Measurements from ENCODE around the gene DUSP6. TPM values are rescaled to one million over a fixed set of nuclear protein-coding genes. Genes with fewer than 3 reads are reported as not detected.
A peak's percentile ranks its signal among the peaks of the same experiment; 100 is the strongest.

Gene DUSP6
- polyA plus RNA-seq, 2 of the 4 experiments (the other 2 are of a cell fraction): 3.8 to 27.0 TPM

GRCh38 chr12:89354612-89355067 is 2.3 kb upstream of the DUSP6 start:
- DNase-seq (ENCODE audit: low read depth in 1 of 2, low spot score in 1 of 2): peak in 1 of 2 experiments; percentile 40
- CTCF ChIA-PET: interaction anchor here (0.7 to 0.9 kb wide), 2 partner anchors 45 to 104 kb away, joined by 3 read pairs; no protein-coding TSS in a partner anchor
- H3K4me2 ChIP-seq: peak overlapping the region; percentile 82
- 59% methylated on average over 17 of the region's 17 CpGs for WGBS (ENCODE audit: missing lambda C conversion rate)
- TF ChIP-seq FOSB (CRISPR knock-in tag; IDR thresholded peaks at IDR 0.05) (peak; percentile 51; the same call in 1 of the 2 replicates), FOXS1 (CRISPR knock-in tag; IDR thresholded peaks at IDR 0.05) (no peak)
- no peak for FAIRE-seq
- peaks cover 30% of the 10 kb centered on the region for H3K4me1 ChIP-seq
- POLR2A ChIA-PET: interaction anchor here (0.6 to 3.9 kb wide), 7 partner anchors 13 to 219 kb away, joined by 3 to 42 read pairs (median 4); no protein-coding TSS in a partner anchor
- H3K4me3 ChIP-seq: peak overlapping the region; percentile 70
- H3K9me3 ChIP-seq: no peaks in the 10 kb centered on the region
- no peak for ATAC-seq
- peak overlapping the region; percentile 98 to 99 for H3K27ac ChIP-seq

GRCh38 chr12:89353823-89354611 is 1.7 kb upstream of the DUSP6 start:
- FAIRE-seq (no peak), ATAC-seq (peak; percentile 31 to 52), DNase-seq (ENCODE audit: low read depth in 1 of 2, low spot score in 1 of 2) (peak; percentile 75 to 81)
- TF ChIP-seq TP53 (CRISPR knock-in tag; IDR thresholded peaks at IDR 0.05) (peak; percentile 68; the same call in 1 of the 2 replicates), SMC3 (IDR thresholded peaks at IDR 0.05) (peak; percentile 12; the same call in 1 of the 3 replicates), POLR2A (IDR thresholded peaks at IDR 0.05; ENCODE audit: low read length) (peak; percentile 28), ZFP36 (IDR thresholded peaks at IDR 0.05; ENCODE audit: borderline replicate concordance, partially characterized antibody) (peak; percentile 10), PBX3 (IDR thresholded peaks at IDR 0.05) (no peak), MYC (IDR thresholded peaks at IDR 0.05; ENCODE audit: borderline replicate concordance, low read length) (peak; percentile 43; the same call in 1 of the 2 replicates), CBX2 (IDR thresholded peaks at IDR 0.05; ENCODE audit: borderline replicate concordance, low read depth) (no peak), JUN (IDR thresholded peaks at IDR 0.05) (peak in 1 of 2 experiments; percentile 63; a peak in 3 of 5 replicates), HES2 (IDR thresholded peaks at IDR 0.05) (no peak), RAD21 (conservative IDR thresholded peaks at IDR 0.05 in 1 of 2, IDR thresholded peaks at IDR 0.05 in 1 of 2) (0 out of 5 replicates have a peak, but pooled peaks of 1 of the 2 experiments have one; percentile 17), HMGXB4 (CRISPR knock-in tag; IDR thresholded peaks at IDR 0.05; ENCODE audit: borderline replicate concordance) (0 out of 2 replicates have a peak, but pooled peaks have one; percentile 31), MAX (IDR thresholded peaks at IDR 0.05) (no peak; the same call in 1 of the 2 replicates), ESRRA (IDR thresholded peaks at IDR 0.05; ENCODE audit: borderline replicate concordance, low read length) (no peak), BCL3 (IDR thresholded peaks at IDR 0.05) (no peak), E2F6 (IDR thresholded peaks at IDR 0.05; ENCODE audit: borderline replicate concordance, low read depth) (0 out of 2 replicates have a peak, but pooled peaks have one; percentile 39), SREBF2 (IDR thresholded peaks at IDR 0.05) (no peak), RCOR1 (IDR thresholded peaks at IDR 0.05; ENCODE audit: low read depth, low read length) (no peak), TFCP2L1 (CRISPR knock-in tag; IDR thresholded peaks at IDR 0.05) (no peak), CHD4 (IDR thresholded peaks at IDR 0.05; ENCODE audit: borderline replicate concordance) (no peak), JUNB (IDR thresholded peaks at IDR 0.05) (no peak), KDM5A (IDR thresholded peaks at IDR 0.05) (no peak), CHD2 (IDR thresholded peaks at IDR 0.05; ENCODE audit: low read length, partially characterized antibody) (peak; percentile 42), HOXB5 (CRISPR knock-in tag; IDR thresholded peaks at IDR 0.05) (0 out of 2 replicates have a peak, but pooled peaks have one; percentile 43), PHF8 (IDR thresholded peaks at IDR 0.05; ENCODE audit: borderline replicate concordance, low read depth) (peak; percentile 42; the same call in 1 of the 2 replicates), ZC3H11A (IDR thresholded peaks at IDR 0.05) (no peak), NR3C1 (IDR thresholded peaks at IDR 0.05) (no peak)
- H3K4me1 ChIP-seq: peaks cover 30% of the 10 kb centered on the region
- H3K9me3 ChIP-seq: no peaks in the 10 kb centered on the region
- POLR2A ChIA-PET: interaction anchor here (0.6 to 3.9 kb wide), 14 partner anchors 14 to 335 kb away, joined by 3 to 42 read pairs (median 4); no protein-coding TSS in a partner anchor
- 2% methylated on average over 40 of the region's 74 CpGs for WGBS (ENCODE audit: missing lambda C conversion rate)
- CTCF ChIA-PET: interaction anchor here (0.7 to 3.0 kb wide), 4 partner anchors 44 to 335 kb away, joined by 3 to 11 read pairs (median 3); no protein-coding TSS in a partner anchor
- H3K4me2 ChIP-seq: peak overlapping the region; percentile 82
- H3K27ac ChIP-seq: peak overlapping the region; percentile 98 to 99
- peak overlapping the region; percentile 70 for H3K4me3 ChIP-seq
